Fibroblast of lung (primary cell): ENCODE data around the gene GRID1. TPM values are rescaled to one million over a fixed set of nuclear protein-coding genes. Genes with fewer than 3 reads are reported as not detected.
A peak's percentile ranks its signal among the peaks of the same experiment; 100 is the strongest.

Experiments
- DNase-seq, 2 donors: peaks; one replicate each; pipeline versions ENCODE4 v3.0.0 to v3.0.0-alpha.2; 2010; ENCODE audit warnings: low read depth in 2 of 2
- H2AFZ ChIP-seq: 2 replicates; pipeline ENCODE4 v1.5.1; 2012; ENCODE audit warnings: low read length, control low read depth, inconsistent platforms
- H3K27ac ChIP-seq: 2 replicates; pipeline ENCODE4 v1.5.1; 2011; ENCODE audit warnings: low read length, control low read depth; ENCODE audit not compliant: insufficient read depth
- H3K27me3 ChIP-seq: 2 replicates; pipeline ENCODE4 v1.5.1; 2011; ENCODE audit warnings: mild to moderate bottlenecking, low read length; ENCODE audit not compliant: control insufficient read depth, insufficient read depth
- H3K36me3 ChIP-seq: 2 replicates; pipeline ENCODE4 v1.5.1; 2011; ENCODE audit warnings: low read length; ENCODE audit not compliant: control insufficient read depth, insufficient read depth
- H3K4me1 ChIP-seq: 2 replicates; pipeline ENCODE4 v1.5.1; 2011; ENCODE audit warnings: low read length; ENCODE audit not compliant: control insufficient read depth, insufficient read depth; ENCODE audit errors: extremely low read depth
- H3K4me2 ChIP-seq: 2 replicates; pipeline ENCODE4 v1.5.1; 2011; ENCODE audit warnings: low read length, control low read depth; ENCODE audit not compliant: insufficient read depth; ENCODE audit errors: extremely low read depth
- H3K4me3 ChIP-seq, 4 experiments: fragments of 200-600 bp in 1 of 4; sonication (generic) in 1 of 4; replicated peaks in 1 of 4; 2 replicates each; pipeline ENCODE4 v1.5.1; 2011 to 2016; ENCODE audit warnings: low read length in 4 of 4, low read depth in 3 of 4, mild to moderate bottlenecking in 3 of 4, control low read depth in 2 of 4, inconsistent platforms in 1 of 4, mixed read lengths in 1 of 4; ENCODE audit not compliant: insufficient read depth in 1 of 4; ENCODE audit errors: control extremely low read depth in 1 of 4
- H3K79me2 ChIP-seq: 2 replicates; pipeline ENCODE4 v1.5.1; 2012; ENCODE audit warnings: mild to moderate bottlenecking, low read length, inconsistent platforms; ENCODE audit not compliant: control insufficient read depth, insufficient read depth
- H3K9ac ChIP-seq: 2 replicates; pipeline ENCODE4 v1.5.1; 2011; ENCODE audit warnings: mild to moderate bottlenecking, low read length, control low read depth; ENCODE audit not compliant: insufficient read depth
- H3K9me3 ChIP-seq: 2 replicates; pipeline ENCODE4 v1.5.1; 2012; ENCODE audit warnings: low read depth, low read length; ENCODE audit not compliant: control insufficient read depth, insufficient read depth
- H4K20me1 ChIP-seq: 2 replicates; pipeline ENCODE4 v1.5.1; 2011; ENCODE audit warnings: low read length; ENCODE audit not compliant: control insufficient read depth, insufficient read depth; ENCODE audit errors: extremely low read depth
- EZH2 ChIP-seq: IDR thresholded peaks from 2 replicates; pipeline ENCODE4 v1.5.1; 2012; ENCODE audit warnings: low read length, control low read depth, mild to moderate bottlenecking; ENCODE audit errors: missing control alignments
- polyA plus RNA-seq, 2 donors: library from polyadenylated mRNA; depleted of rRNA in 1 of 2; stranded (reverse) in 1 of 2; unstranded in 1 of 2; fragments of >200 nt; gene quantifications; 2 replicates each; pipeline ENCODE4 v1.2.1, GENCODE V29; 2011 to 2012; ENCODE audit warnings: missing spikeins in 1 of 2
- total RNA-seq: library from RNA; depleted of rRNA; stranded (reverse); fragments of >200 nt; gene quantifications from 2 replicates; pipeline ENCODE4 v1.2.1, GENCODE V29; 2014
- TF ChIP-seq, protein P1 (sequence below), 2 donors: IDR thresholded peaks in 1 of 2; conservative IDR thresholded peaks in 1 of 2; 1 replicate in 1 of 2; 2 replicates in 1 of 2; pipeline ENCODE4 v1.5.1; 2011 to 2012; ENCODE audit warnings: low read length in 2 of 2, control low read depth in 1 of 2, inconsistent platforms in 1 of 2, low read depth in 1 of 2, mild to moderate bottlenecking in 1 of 2

Gene GRID1
- total and polyA plus RNA-seq, 2 donors (not counting 1 experiment from before 2014, with no cell fraction given): 0.03 to 0.33 TPM

DNA sequence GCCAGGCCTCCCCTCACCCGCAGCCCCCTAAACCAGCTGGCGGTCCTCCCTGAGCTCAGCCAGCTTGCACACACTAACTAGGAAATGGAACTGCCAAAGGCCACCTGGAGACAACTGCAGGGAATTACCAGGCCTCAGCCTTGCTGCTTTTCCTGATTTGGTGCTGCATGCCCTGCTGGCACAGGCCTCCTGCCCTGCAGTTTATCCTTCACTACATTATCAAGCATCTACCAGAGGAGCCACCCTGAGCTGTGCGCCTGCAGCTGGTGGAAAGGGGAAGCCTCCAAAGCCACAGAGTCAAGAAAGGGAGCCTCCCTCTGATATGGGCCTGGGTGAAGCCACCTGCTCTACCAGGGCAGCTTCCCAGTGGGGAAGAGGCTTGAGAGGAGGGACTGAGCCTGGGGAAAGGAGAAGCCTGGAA is 139.8 kb downstream of the GRID1 start:
- Histone ChIP-seq H3K79me2 (no peaks in the 10 kb centered on the region), H3K9ac (no peak overlapping the region), H3K36me3 (no peaks in the 10 kb centered on the region), H3K27ac (no peak overlapping the region), H3K27me3 (no peaks in the 10 kb centered on the region), H3K9me3 (no peaks in the 10 kb centered on the region), H3K4me3 (no peak overlapping the region), H3K4me1 (no peaks in the 10 kb centered on the region), H4K20me1 (no peaks in the 10 kb centered on the region), H3K4me2 (no peak overlapping the region), H2AFZ (no peak overlapping the region)
- TF ChIP-seq, protein P1, sequence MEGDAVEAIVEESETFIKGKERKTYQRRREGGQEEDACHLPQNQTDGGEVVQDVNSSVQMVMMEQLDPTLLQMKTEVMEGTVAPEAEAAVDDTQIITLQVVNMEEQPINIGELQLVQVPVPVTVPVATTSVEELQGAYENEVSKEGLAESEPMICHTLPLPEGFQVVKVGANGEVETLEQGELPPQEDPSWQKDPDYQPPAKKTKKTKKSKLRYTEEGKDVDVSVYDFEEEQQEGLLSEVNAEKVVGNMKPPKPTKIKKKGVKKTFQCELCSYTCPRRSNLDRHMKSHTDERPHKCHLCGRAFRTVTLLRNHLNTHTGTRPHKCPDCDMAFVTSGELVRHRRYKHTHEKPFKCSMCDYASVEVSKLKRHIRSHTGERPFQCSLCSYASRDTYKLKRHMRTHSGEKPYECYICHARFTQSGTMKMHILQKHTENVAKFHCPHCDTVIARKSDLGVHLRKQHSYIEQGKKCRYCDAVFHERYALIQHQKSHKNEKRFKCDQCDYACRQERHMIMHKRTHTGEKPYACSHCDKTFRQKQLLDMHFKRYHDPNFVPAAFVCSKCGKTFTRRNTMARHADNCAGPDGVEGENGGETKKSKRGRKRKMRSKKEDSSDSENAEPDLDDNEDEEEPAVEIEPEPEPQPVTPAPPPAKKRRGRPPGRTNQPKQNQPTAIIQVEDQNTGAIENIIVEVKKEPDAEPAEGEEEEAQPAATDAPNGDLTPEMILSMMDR (conservative IDR thresholded peaks at IDR 0.05 in 1 of 2, IDR thresholded peaks at IDR 0.05 in 1 of 2; ENCODE audit: low read depth in 1 of 2, low read length in 2 of 2): no peak
- TF ChIP-seq EZH2: no peak
- no peak for DNase-seq

DNA sequence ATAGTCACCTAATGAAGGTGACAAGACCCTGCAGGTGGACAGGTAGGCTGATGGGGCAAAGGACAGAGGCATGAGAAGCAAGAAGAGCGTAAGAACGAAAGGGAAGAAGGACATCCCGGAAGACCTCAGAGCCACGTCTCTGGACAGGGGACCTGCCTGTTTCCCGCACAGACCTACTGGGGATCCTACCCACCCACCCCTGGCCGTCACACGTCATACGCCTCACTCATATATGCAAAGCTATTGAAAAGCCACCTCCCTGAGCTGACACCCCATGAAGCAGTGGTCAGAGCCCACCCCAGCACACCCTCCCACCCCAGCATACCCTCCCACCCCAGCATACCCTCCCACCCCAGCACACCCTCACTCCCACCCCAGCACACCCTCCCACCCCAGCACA is 140.6 kb downstream of the GRID1 start:
- Histone ChIP-seq H3K79me2 (no peaks in the 10 kb centered on the region), H3K36me3 (no peaks in the 10 kb centered on the region), H3K9me3 (no peaks in the 10 kb centered on the region), H3K4me1 (no peaks in the 10 kb centered on the region), H3K27ac (no peak overlapping the region), H3K27me3 (no peaks in the 10 kb centered on the region), H3K4me3 (no peak overlapping the region), H4K20me1 (no peaks in the 10 kb centered on the region), H2AFZ (no peak overlapping the region), H3K9ac (no peak overlapping the region), H3K4me2 (no peak overlapping the region)
- TF ChIP-seq, protein P1 (conservative IDR thresholded peaks at IDR 0.05 in 1 of 2, IDR thresholded peaks at IDR 0.05 in 1 of 2; ENCODE audit: low read depth in 1 of 2, low read length in 2 of 2): no peak
- TF ChIP-seq EZH2: no peak
- no peak for DNase-seq

DNA sequence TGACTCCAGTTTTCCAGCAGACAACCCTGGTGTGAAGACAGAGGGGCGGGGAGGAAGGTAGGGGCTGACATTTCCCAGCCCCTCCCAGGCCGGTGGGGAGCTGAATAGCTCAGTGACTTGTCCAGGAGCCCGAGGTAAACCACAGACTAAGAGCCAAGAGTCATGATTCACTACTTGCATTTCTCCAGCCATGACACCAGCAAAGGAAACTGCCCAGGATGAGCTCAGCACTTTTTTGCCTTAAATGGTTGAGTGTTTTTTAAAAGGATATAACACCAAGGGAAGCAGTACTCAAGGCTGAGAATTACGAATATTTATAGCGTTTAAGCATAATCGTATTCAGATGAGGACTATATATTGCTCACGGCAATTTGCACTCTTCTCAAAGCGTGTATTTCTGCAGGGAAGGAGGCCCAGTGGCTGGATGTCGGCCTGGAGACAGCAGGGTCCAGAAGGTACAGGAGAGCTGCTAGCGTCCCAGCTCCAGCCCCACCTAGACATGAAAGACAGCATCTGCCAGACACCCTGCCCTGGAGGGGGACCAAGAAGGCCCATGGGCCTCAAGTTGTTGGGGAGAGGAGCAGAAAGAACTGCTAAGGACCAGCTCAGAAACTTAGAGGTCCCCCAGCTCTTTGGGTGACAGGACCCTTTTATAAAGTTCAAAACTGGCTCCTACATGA is 141.4 kb downstream of the GRID1 start:
- Histone ChIP-seq H4K20me1 (no peaks in the 10 kb centered on the region), H3K9ac (no peak overlapping the region), H3K4me1 (no peaks in the 10 kb centered on the region), H2AFZ (no peak overlapping the region), H3K4me3 (no peak overlapping the region), H3K27ac (no peak overlapping the region), H3K9me3 (no peaks in the 10 kb centered on the region), H3K79me2 (no peaks in the 10 kb centered on the region), H3K36me3 (no peaks in the 10 kb centered on the region), H3K27me3 (no peaks in the 10 kb centered on the region), H3K4me2 (no peak overlapping the region)
- peak in 1 of 2 donors; percentile 94 for DNase-seq
- TF ChIP-seq, protein P1 (conservative IDR thresholded peaks at IDR 0.05 in 1 of 2, IDR thresholded peaks at IDR 0.05 in 1 of 2; ENCODE audit: low read depth in 1 of 2, low read length in 2 of 2): no peak
- TF ChIP-seq EZH2: no peak
